Breast epithelium (tissue), 4 donors: ENCODE measurements around the gene GFOD2. TPM values are rescaled to one million over a fixed set of nuclear protein-coding genes. Genes with fewer than 3 reads are reported as not detected.

Source experiments
- DNase-seq, 2 donors: peaks; one replicate each; pipeline ENCODE4 v3.0.0-alpha.2; 2019; ENCODE audit warnings: low spot score in 2 of 2
- H3K27ac ChIP-seq, 2 donors: fragments of 200-600 bp; sonication (generic) in 1 of 2; one replicate each; pipeline ENCODE4 v1.5.1; 2016 to 2019; ENCODE audit warnings: mild to moderate bottlenecking in 1 of 2
- H3K27me3 ChIP-seq, 2 donors: fragments of 200-600 bp; sonication (generic) in 1 of 2; one replicate each; pipeline versions ENCODE4 v1.5.1 to v1.6.0; 2017 to 2019; ENCODE audit warnings: control low read depth in 1 of 2, mild to moderate bottlenecking in 1 of 2
- H3K36me3 ChIP-seq: fragments of 200-600 bp; one replicate; pipeline ENCODE4 v1.5.1; 2019
- H3K4me1 ChIP-seq, 2 donors: fragments of 200-600 bp; sonication (generic); one replicate each; pipeline ENCODE4 v1.5.1; 2016 to 2019; ENCODE audit warnings: control low read depth in 1 of 2
- H3K4me3 ChIP-seq, 3 donors: fragments of 200-600 bp; sonication (generic); 1 replicate in 2 of 3; 2 replicates in 1 of 3; pipeline ENCODE4 v1.5.1; 2016 to 2019; ENCODE audit warnings: mild to moderate bottlenecking in 3 of 3, moderate library complexity in 2 of 3
- H3K9me3 ChIP-seq, 2 donors: fragments of 200-600 bp; sonication (generic) in 1 of 2; one replicate each; pipeline ENCODE4 v1.5.1; 2016 to 2019; ENCODE audit warnings: control low read depth in 1 of 2
- CTCF ChIP-seq, 3 donors: fragments of 450-650 bp; IDR thresholded peaks; one replicate each; pipeline ENCODE4 v1.5.1; 2016 to 2017; ENCODE audit warnings: antibody characterized with exemption in 3 of 3, mild to moderate bottlenecking in 3 of 3, moderate library complexity in 3 of 3
- POLR2A ChIP-seq: fragments of 450-650 bp; IDR thresholded peaks from one replicate; pipeline ENCODE4 v1.6.1; 2016; ENCODE audit warnings: antibody characterized with exemption, mild to moderate bottlenecking, moderate library complexity
- POLR2AphosphoS5 ChIP-seq, 3 donors: sonication (generic); formaldehyde crosslinking; IDR thresholded peaks; one replicate each; pipeline ENCODE4 v1.6.1; 2017; ENCODE audit warnings: antibody characterized with exemption in 3 of 3
- intact Hi-C: fragments of 100-400 bp; cut with DNase I; formaldehyde crosslinking; loops from one replicate; pipeline ENCODE4 v1.15.1; 2023; ENCODE audit warnings: low total_unique reads
- total RNA-seq, 3 donors: library from RNA; depleted of rRNA; stranded (reverse); fragments of >200 nt; gene quantifications; one replicate each; pipeline ENCODE4 v1.1.0, GENCODE V29; 2016

The GFOD2 gene
- total RNA-seq, 3 donors from 2014 or later, result 11.4 to 22.0 (median 21.4) TPM

DNA sequence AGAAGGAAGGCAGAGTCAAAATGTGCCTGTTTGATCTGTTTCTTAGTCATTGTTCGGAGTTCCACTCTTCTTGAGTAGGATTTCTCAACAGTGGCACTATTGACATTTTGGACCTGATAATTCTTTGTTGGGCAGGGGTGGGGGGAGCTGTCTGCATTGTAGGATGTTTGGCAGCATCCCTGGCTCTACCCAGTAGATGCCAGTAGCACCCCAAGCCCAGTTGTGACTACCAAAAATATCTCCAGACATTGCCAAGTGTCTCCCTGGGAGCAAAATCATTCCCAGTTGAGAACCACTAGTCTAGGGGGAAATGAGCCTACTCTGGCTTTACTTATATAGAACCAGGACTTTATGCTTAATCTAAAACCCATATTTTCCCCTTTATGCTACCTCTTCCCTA is 1.1 kb upstream of the GFOD2 start:
- H3K4me1 ChIP-seq, result peaks cover 0 to 5% of the 10 kb centered on the region in 2 donors
- peak overlapping the region; percentile 83 to 86 for H3K27ac ChIP-seq
- intact Hi-C loops, result no loop called here
- H3K27me3 ChIP-seq, result no peaks in the 10 kb centered on the region
- H3K9me3 ChIP-seq, result no peaks in the 10 kb centered on the region
- no peak for DNase-seq
- peak overlapping the region in 2 of 3 donors; percentile 86 to 99 for H3K4me3 ChIP-seq
- H3K36me3 ChIP-seq, result no peaks in the 10 kb centered on the region
- no peak for TF ChIP-seq POLR2A
- TF ChIP-seq POLR2AphosphoS5 (IDR thresholded peaks at IDR 0.05), result no peak
- TF ChIP-seq CTCF (IDR thresholded peaks at IDR 0.05), result no peak

DNA sequence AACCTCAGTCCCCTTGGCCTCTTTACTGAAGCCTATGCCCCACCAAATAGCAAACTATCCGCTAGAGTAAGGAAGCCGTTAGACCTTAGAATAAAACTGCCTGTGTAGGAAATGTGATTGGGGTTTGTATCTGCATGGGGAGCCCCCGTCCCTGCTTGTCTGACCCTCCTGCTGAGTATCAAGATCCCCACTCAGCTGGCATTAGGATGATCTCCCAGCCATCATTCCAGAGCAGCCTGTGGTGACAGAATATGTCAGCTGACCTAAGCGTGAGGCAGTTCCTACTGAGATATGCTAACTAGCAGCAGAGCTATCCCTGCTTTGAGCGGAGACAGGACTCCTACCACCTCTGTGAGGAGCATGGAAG is 645 bp upstream of the GFOD2 start:
- TF ChIP-seq POLR2AphosphoS5 (IDR thresholded peaks at IDR 0.05), result no peak
- TF ChIP-seq POLR2A, result no peak
- TF ChIP-seq CTCF (IDR thresholded peaks at IDR 0.05), result no peak
- Histone ChIP-seq H3K36me3 (no peaks in the 10 kb centered on the region), H3K9me3 (no peaks in the 10 kb centered on the region), H3K4me1 (peaks cover 0 to 5% of the 10 kb centered on the region in 2 donors), H3K27ac (peak overlapping the region; percentile 83 to 86), H3K27me3 (no peaks in the 10 kb centered on the region), H3K4me3 (peak overlapping the region; percentile 86 to 99 (median 96))
- intact Hi-C loops, result no loop called here
- peak in 1 of 2 donors; percentile 20 for DNase-seq

GRCh38 chr16:67718668-67719047 is 458 bp downstream of the GFOD2 start:
- no peaks in the 10 kb centered on the region for H3K9me3 ChIP-seq
- H3K27ac ChIP-seq, result peak overlapping the region; percentile 83 to 86
- intact Hi-C loops, result no loop called here
- no peaks in the 10 kb centered on the region for H3K27me3 ChIP-seq
- no peaks in the 10 kb centered on the region for H3K36me3 ChIP-seq
- peaks cover 0 to 5% of the 10 kb centered on the region in 2 donors for H3K4me1 ChIP-seq
- no peak for DNase-seq
- H3K4me3 ChIP-seq, result peak overlapping the region; percentile 86 to 99 (median 96)
- no peak for TF ChIP-seq CTCF (IDR thresholded peaks at IDR 0.05)
- TF ChIP-seq POLR2AphosphoS5 (IDR thresholded peaks at IDR 0.05), result no peak
- TF ChIP-seq POLR2A, result no peak

DNA sequence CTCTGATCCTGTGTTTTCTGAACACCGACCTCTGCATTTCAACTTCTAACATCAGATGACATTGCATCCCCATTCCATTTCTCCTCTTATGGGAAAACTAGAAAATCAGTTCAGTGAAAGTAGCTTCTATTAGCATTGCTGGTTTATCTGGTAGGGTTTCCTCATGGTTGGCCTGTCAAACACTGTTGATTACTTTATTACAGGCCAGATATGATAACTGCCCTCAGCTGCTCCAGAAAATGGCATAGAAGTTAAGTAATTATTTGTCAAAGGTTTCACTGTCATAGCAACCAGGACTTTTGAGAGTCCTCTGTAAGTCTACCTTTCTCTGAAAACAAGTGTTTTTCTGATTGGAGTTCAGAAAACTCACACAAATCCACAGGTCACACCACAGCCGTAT is 3.0 kb downstream of the GFOD2 start:
- intact Hi-C loops, result no loop called here
- no peaks in the 10 kb centered on the region for H3K36me3 ChIP-seq
- H3K27ac ChIP-seq, result no peak overlapping the region
- H3K9me3 ChIP-seq, result no peaks in the 10 kb centered on the region
- no peak overlapping the region for H3K4me3 ChIP-seq
- no peak for DNase-seq
- peaks cover 0 to 5% of the 10 kb centered on the region in 2 donors for H3K4me1 ChIP-seq
- TF ChIP-seq CTCF (IDR thresholded peaks at IDR 0.05) (no peak), POLR2A (no peak), POLR2AphosphoS5 (IDR thresholded peaks at IDR 0.05) (no peak)
- no peaks in the 10 kb centered on the region for H3K27me3 ChIP-seq

DNA sequence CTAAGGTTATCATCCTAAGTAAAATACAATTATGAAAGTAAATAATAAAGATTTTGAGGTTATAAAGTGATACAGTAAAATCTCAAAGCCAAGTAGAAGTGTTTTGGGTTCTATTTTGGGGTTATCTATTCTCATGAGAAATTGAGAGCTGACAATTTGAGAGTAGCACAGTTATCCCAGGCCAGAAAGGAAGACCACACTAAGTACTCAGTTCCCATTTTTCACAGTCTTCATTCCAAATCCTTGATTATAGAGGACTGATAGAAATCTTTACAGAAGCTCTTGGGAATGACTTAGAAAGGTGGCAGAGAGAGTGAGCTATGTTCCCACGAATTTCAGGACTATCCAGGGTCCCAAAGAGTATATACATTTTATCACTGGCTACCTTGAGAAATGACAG is 4.6 kb downstream of the GFOD2 start:
- no peak overlapping the region for H3K4me3 ChIP-seq
- no peaks in the 10 kb centered on the region for H3K9me3 ChIP-seq
- no peaks in the 10 kb centered on the region for H3K36me3 ChIP-seq
- no peak for DNase-seq
- H3K27me3 ChIP-seq, result no peaks in the 10 kb centered on the region
- intact Hi-C loops, result no loop called here
- H3K4me1 ChIP-seq, result no peaks in the 10 kb centered on the region
- TF ChIP-seq POLR2AphosphoS5 (IDR thresholded peaks at IDR 0.05), result no peak
- TF ChIP-seq POLR2A, result no peak
- TF ChIP-seq CTCF (IDR thresholded peaks at IDR 0.05), result no peak
- no peak overlapping the region for H3K27ac ChIP-seq
